ENCODE data around the gene IL16.
"Not testable (repeated sequence)": the region's sequence is repeated elsewhere in the genome, so short reads cannot be mapped to it uniquely, and the experiment has no call there.

The IL16 gene

DNA sequence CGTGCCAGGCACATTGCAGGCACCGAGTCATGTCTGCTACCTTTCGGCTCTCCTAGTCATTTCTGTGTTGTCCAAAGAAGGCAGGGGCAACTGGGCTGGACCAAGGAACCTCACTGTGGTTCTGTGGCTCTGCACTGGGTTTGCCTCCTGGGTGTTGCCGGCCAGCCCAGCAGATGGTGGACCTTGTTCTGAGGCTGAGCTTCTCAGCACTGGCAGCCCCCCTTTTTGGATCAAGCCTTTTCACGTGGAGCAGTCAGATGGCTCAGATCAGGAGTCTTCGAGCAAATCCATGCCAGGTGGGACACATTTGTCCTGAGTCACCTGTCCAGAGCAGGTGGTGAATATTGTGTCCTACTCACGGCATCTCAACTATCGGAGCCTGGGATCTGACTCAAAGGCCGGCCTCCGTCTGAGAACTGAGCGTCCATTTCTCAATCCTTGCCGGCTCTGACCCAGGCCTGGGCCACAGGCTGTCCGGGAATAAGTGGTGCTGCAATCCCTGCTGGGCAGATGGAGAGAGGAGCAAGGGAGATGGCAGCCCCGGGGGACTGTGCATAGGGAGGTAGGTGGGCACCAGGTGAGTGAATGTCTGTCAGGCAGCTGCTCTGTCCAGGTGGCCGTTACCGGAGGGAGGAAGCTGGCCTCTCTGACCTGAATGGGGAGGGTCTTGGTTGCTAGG lies at the start of gene IL16:
IL16 (plus strand) TSS at position 304 of the 679 bp plus-strand sequence. CDS start 28,521 bp downstream, outside the sequence.
- DNase-seq, result no peak

DNA sequence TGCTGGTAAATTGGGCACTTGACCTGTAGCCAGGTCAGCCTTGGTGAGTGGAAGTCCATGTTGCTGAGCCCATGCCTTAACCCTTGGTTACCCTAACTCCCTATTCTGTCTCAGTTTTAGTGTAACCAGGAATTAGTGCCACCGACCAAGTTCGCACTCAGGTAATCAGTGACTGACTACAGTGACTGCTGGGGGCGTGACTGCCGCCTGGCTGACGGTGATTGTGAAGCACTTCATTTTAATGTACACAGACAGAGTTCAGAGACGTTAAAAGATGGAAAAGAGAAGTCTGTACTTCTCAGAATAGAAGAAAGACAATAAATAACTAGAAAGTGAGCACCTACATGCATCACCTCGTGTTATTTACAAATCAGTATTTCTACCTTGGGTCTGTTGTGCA lies 45.3 kb upstream of the IL16 start:
- DNase-seq, result no peak

DNA sequence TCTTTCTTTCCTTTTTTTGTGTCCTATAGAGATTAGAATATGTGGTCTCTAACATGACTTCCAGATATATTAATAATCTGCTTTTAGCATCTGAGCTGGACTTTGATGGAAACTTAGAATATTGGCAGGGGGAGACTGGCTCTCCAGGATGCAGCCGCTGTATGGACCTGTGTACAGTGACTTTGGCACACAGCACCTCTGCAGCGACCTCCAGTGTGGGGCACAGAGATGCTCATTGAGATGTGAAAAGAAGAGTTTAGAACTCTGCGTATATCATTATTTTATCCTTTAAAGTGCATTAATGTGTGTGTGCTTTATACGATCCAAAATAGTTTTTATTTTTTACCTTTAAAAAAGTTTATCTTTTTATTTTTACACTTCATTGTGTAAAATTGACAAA lies 44.3 kb upstream of the IL16 start:
- no peak for DNase-seq

DNA sequence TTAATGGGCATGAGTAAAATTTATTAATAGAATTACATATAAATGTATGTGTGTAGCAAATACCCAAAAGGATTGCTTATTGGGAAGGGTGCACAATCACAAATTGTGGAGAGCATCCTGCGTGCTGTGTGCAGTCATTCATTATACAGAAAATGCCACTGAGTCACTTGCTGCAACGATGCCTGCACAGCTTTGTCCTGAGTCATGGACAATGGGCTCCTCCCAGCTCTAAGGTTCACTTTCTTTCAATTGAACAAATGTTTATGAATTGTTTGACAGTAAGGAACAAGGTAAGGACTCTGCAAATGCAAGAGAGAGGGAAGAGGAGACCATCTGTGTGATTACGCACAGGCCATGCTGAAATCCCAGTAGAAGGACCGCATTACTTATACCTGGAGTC lies 43.9 kb upstream of the IL16 start:
- no peak for DNase-seq

DNA sequence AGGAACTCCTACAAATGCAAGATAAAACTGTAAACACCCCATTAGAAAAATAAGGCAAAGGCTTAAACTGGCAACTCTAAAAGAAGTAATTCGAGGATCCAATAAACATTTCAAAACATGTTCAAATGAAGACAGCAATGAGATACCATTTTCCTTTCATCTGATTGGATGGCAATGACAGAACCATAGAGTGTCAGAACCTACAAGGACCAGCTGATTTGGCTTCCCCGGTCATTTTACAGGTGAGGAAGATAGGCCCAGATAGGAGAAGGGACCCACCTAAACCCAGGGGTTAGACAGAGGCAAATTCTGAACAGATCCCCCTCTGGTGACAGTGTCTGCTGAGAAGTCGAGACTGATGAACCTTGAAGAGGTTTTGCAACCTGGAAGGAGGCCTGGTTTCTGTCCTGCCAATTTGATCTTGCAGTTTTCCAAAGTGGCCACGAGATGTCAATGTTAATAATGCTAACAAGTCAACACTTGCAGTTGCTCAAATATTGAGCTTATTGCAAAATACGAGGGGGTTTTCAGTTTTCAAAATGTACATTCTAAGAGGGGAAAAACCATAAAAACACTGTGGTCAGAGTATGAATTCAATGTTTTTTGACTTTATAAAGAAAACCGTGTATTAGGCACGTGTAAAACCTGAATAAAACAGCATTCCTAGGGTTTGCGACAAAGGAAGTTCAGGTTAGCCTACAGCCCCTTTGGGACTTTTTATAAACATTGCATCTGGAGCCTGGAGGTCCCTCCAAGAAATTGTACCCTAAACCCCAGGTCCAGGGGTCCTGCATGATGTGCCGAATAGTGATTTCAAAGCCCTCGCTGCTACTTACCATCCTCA lies 41.1 kb upstream of the IL16 start:
- peak; percentile 35 for DNase-seq

DNA sequence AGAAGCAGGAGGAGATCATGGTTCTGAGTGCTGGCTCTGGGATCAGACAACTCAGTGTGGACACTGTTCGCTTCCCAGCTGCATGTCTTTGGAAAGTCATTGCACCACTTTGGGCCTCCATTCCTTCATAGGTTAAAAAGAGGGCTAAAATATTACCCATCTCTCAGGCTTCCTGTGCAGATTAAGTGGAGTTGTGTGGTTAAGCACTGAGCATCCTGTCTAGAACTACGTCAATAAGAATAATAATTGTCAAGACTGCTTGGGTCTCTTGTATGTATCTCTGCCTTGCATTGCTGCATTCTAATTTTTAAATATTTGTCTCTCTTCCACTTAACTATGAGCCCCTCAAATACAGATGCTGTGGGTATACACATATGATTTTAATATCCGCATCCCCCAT lies 40.4 kb upstream of the IL16 start:
- no peak for DNase-seq

DNA sequence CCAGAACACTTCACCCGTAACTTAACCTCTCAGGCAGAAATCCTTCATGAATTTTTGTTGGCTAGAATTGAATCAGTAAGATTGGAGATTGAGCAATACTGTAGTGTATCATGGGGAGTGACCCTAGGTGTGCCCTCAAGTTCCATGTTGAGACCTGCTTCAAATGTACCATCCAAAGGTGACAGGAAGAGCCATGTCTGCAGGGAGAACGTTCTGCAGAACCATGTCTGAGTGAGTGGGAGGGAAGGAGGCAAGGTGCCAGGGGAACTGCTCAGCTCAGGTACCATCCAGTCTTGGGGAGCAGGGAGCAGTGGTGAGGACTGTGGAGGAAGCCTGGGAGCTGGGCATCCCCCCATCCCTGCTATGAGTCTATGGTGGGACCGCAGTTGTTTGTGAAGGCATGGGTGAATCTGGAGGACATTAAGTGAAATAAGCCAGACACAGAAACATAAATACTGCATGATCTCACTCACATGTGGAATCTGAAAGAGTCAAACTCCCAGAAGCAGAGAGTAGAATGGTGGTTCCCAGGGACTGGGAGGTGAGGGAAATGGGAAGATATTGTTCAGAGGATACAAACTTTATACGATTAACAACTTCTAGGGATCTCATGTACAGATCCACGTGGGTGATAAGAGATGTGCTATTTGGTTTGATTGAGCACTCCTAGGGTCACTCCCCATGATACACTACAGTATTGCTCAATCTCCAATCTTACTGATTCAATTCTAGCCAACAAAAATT lies 39.3 kb upstream of the IL16 start:
- DNase-seq, result no peak

DNA sequence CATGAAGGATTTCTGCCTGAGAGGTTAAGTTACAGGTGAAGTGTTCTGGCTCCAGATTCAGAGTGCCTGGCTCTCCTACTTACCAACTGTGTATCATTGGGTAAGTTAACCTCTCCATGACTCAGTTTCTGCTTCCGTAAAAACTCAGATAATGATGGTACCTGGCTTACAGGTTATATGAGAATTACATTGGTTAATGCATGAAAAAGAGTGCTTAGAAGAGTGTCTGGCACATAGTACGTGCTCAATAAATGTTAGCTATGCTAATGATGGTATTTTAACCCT lies 38.8 kb upstream of the IL16 start:
- DNase-seq, result no peak

DNA sequence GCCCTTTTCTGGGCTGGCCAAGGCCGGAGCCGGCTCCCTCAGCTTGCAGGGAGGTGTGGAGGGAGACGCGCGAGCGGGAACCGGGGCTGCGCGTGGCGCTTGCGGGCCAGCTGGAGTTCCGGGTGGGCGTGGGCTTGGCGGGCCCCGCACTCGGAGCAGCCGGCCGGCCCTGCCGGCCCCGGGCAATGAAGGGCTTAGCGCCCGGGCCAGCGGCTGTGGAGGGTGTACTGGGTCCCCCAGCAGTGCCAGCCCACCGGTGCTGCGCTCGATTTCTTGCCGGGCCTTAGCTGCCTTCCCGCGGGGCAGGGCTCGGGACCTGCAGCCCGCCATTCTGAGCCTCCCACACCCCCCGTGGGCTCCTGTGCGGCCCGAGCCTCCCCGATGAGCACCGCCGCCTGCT lies 38.1 kb upstream of the IL16 start:
- not testable (repeated sequence) for DNase-seq

DNA sequence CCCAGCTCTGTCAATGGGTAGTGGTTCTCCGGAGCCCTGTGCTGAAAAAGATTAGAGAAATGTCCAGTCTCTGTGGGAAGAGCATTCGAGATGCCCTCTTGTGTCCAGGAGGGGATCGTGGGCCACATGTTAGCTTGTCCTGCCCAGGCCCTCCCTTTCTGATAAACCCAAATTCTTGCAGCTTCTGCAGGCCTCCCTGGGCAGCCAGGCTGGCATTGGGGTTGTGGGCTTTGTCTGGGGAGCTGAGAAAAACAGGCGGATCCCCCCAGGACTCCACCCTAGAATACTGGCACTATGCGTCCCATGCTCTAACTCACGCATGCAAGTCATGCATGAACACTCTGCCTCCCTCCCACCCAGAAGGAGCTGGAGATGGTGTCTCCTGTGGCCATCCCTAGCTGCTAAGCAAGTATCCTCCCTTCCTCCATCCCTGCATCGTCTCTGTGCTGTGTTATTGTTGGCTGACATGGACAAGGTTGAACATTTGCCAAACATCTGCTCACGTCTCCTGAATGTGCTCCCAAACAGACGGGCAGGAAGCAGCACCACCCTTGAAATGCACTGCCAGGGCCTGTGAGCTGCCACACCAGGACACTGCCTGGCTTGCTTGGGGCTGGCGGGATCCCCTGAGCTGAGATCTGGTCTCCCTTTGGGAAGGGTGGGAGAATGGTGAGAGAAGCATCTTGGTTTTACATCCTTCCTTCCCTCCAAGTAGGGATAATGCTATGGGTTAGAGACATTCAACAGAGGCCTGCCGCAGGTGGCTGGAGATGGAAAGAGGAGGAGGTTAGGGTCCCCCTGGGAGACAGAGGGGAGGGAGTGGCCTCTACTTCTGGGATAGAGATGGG lies 36.1 kb upstream of the IL16 start:
- DNase-seq, result no peak

DNA sequence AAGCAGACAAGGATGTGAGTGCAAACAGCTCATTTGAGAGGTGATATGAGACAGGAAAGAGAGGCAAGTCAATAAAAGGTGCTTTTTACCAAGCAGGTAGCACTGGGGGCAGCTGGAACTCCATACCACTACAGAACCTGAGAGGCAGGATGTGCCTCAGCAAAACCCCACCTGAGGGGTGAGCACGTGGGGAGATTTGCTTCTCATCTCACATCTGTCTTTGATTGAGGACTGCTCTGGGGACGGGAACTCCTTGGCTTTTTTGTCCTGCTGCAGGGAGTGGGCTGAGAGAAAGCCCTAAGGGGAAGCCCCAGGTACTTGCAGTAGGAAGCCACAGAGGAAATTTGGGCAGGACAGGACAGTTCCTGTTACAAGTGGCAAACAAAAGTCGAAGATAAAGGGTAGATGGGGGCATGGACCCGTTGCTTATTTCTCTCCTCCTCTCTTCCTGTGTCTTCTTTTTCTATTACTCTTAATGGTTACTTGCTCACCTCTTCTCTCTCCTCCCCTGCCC lies 35.5 kb upstream of the IL16 start:
- DNase-seq, result no peak

DNA sequence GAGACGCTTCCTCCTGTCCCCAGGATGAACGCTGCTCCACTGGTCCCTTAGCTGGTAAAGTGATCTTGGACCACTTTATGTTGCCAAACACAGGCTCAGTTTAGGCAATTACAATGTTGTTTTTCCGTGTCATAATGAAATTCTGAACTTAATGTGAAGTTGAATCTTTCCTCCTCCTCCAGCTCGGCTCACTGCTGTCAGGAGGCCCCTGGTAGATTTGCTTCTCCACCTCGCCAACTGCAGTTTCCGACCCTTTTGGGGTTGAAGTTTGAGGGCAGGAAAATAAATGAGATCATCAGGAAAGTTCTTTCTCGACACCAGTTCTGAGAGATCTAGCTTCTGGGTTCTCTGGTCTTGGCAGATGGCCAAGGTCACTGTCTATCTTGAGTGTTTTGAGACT lies 34.8 kb upstream of the IL16 start:
- no peak for DNase-seq

DNA sequence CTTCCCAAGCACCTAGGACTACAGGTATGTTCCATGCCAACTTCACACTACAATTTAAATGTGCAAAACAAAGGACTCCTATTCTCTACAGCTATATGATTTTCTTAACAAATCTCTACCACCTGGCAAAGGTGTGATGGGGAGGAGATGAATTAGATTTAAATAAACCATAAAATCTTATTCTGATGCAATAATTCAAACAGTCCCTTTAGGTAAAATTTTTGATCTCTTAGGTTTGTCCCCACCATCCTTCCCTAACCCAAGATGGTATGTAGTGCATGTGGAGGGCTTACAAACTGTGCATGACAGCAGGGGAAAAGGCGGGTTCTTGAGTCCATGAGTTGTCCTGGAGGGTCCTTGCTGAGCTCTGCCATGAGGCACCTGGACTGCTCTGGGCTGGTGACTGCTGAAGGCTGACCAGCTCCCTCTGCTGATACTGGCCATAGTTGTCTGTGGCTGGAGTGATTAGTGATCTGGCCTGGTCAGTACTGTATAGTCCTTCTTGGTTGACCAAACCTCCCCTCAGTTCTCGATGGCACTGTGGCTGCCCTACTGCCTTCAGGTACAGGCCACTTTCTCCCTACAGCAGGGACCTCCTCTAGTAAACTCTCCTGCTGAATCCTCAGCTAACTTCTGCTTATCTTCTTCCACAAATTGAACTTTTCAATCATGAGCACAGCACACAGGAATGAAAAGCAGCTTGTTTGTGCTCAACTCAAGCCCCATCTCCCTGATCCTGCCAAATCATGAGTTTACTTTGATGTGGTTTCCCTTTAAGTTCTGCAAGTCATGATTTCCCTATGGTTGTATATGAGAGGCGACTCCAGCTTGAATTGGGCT lies 32.5 kb upstream of the IL16 start:
- DNase-seq, result no peak

DNA sequence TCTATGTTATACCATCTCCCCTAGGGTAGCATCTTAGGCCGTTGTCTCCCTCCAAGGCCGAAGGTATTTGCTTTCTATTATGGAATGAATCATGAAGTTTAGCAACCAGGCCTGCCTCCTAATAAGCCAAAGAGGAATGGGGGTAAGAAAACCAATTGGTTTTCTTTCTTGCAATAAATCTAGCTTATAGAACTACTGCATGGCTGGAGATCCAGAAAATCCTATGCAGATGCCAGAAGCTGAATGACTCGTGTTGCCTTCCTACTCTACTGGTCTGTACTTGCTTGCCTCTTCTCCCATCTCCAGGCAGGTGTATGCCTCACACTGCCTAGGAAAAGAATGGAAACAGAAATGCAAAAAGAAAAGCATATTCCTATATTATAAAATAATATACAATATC lies 31.1 kb upstream of the IL16 start:
- no peak for DNase-seq

DNA sequence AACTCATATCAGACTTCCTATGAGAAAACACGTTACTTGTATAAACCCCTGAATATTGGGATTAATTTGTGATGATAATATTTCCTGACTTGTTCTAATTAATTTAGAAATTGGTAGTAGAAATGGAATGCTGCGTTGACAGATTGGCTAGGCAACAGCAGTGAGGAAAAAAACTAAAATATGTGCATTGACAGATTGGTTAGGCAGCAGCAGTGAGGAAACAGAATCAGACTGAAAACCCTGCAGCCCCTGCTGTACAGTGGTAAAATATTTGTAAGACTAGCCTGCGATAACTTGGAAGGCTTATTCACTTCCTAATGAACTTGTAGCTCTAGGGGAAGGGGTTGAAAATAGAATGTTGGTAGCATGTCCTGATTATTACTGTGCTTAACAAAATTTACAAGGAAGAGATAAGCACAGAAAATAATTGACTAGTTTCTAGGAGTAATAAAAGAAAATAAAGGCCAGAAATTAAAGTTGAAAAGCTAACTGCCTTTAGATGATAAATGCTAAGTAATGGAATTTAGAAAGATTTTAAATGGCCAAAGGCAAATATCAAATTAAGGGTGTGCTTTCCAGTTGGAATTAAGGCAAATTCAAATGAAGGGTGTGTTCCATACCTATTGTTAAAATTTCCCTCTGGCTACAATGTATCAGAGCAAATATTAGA lies 29.9 kb upstream of the IL16 start:
- DNase-seq, result no peak

DNA sequence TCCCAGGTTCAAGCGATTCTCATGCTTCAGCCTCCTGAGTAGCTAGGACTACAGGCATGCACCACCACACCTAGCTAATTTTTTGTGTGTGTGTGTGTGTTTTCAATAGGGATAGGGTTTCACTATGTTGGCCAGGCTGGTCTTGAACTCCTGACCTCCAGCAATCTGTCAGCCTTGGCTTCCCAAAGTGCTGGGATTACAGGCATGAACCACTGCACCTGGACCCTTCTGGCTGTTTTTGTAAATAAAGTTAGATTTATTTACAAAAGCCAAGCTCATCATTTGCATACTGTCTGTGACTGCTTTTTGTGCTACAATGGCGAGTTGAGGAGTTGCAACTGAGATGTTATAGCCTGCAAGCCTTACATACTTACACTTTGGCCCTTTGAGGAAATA lies 28.6 kb upstream of the IL16 start:
- DNase-seq, result no peak

DNA sequence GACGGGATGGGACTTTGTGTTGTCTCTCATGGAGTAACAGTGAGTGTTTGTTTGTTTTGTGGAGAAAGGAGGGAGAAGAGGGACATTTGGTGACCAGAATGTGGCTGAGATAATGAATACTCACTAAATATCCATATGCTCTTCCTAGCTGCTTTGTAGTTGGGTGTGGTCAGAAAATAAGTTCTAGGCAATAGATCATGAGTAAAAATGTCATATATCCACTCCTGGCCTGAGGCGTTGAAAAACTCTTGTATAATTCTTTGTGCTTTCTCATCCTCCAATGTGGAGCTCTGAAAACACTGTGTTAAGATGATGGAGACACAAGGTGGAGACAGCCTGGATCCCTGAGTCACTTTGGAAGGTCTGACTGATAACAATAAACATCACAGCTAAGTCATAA lies 28.0 kb upstream of the IL16 start:
- DNase-seq, result no peak

DNA sequence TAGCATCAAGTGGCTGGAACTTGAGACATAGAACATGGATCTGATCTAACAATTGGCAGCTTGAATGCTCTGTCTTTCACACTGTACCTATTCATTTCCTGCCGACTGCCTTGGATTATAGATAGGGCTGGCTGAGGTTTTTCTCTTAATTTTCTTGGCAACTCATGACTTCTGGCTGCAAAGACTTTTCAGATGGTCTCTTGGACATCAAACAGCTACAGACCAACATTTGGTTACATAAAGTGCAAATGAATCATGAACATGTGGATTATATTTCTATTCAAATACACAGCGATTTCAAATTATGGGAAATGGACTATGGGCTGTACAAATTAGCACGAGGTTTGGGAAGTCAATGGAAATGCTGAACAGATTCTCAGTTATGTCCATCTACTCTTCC lies 26.2 kb upstream of the IL16 start:
- no peak for DNase-seq

DNA sequence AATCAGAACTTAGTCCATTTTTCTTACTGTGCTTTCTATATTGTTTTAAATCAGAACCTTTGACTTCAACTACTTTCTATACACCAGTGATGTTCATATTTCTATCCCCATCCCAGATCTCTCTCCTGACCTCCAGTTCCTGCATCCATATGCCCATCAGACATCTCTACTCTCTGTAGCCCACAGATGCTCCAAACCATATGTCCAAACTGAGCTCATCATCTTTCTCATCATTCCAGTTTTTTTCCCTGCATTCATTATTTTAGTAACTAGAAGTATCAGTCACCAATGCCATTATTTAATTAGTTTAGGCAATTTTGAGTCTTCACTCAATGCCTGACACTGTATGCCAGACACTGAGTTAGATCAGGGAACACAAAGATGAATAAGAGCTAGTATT lies 25.4 kb upstream of the IL16 start:
- DNase-seq, result no peak

DNA sequence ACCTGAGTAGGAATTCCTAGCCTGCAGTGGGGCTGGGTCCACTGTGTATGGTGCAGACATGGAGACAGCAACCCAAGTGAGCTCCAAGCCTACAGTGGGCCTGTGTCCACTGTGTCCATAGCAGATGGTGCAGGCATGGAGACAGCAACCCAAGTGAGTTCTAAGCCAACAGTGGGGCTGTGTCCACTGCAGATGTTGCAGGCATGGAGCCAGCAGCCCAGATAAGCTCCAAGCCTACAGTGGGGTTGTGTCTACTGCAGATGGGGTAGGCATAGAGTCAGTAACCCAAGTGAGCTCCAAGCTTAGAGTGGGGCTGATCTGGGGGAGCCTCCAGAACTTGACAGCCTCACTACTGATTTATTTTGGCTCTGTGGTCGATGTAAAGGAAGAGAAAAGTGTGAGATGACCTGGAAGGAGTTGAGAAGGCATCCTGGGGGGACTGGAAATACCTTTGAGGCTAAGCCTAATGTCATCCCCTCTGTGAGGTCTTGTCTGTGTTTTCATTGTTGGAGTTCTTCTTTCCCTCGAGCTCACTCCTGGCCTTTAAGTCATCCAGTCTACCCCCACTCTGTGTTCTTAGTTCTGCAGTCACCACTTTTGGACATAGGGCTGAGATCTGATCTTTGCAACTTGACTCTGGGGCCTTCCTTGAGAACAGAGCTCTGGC lies 22.4 kb upstream of the IL16 start:
- no peak for DNase-seq

DNA sequence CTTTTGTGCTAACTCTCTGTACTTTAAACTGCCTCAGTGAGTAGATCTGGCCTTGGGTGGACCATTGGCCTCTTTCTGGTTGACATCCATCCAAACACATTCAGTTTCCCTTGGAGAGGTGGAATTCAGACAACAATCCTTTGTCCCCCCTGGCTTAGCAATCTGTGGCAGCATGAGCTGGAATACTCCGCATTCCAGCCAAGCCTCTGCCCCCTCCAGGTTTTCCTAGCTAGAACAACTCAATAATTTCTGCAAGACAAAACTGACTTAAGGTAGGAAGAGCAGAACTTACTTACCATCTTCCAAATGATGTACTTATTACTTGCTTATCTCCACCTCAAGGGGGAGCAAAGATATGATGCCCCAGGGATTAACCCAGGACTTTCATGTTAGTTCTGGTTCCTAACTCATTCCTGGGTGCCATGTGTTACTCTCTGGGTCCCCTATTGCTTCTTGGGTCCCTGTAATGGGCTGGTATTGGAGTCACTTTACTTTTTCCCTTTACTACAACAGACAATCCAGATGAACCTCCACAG lies 21.8 kb upstream of the IL16 start:
- no peak for DNase-seq
